Measurements from ENCODE around the gene KCNE5.

Gene KCNE5

DNA sequence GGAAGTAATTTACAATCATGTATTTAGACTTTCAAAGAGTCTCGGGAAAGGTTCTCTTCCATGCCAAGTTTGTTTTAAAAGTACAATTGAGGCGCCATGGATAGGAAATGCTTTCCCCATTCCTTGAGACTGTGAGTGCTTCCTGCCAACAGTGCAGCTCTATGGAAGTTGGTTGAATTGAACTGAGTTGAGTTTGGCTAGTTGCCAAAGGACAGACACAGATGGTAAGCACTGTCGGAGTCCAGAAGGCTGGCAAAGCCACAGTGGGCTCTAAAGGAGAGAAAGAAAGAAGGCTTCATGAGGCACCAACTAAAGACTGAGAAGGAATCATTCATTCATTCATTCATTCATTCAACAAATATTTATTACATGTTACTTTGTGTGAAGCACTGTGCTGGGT is 4.3 kb upstream of the KCNE5 start:
- Histone ChIP-seq H2BK120ac (ENCODE audit: low read depth, low read length) (no peak overlapping the region), H2BK5ac (ENCODE audit: low read length) (no peak overlapping the region), H3K9me3 (replicated peaks in 1 of 2; ENCODE audit: control insufficient read depth in 2 of 2, insufficient read depth in 1 of 2, low read depth in 1 of 2, low read length in 2 of 2) (no peaks in the 10 kb centered on the region), H3K23ac (ENCODE audit: low read depth, low read length, poor library complexity) (no peak overlapping the region), H2BK15ac (ENCODE audit: low read length) (no peak overlapping the region), H3K4me2 (ENCODE audit: insufficient read depth, low read length, poor library complexity, severe bottlenecking) (no peak overlapping the region), H3K79me1 (ENCODE audit: low read depth, low read length) (no peaks in the 10 kb centered on the region), H2AK5ac (ENCODE audit: low read depth, low read length) (no peak overlapping the region), H3K4ac (ENCODE audit: low read length) (no peak overlapping the region), H2AFZ (ENCODE audit: low read length) (no peak overlapping the region), H3K36me3 (replicated peaks in 1 of 2; ENCODE audit: control insufficient read depth in 2 of 2, insufficient read depth in 2 of 2, low read length in 2 of 2) (no peaks in the 10 kb centered on the region), H3K27me3 (ENCODE audit: control insufficient read depth in 3 of 3, insufficient read depth in 3 of 3, low read depth in 1 of 3, low read length in 3 of 3) (no peaks in the 10 kb centered on the region), H3K4me1 (ENCODE audit: control insufficient read depth in 2 of 2, insufficient read depth in 1 of 2, low read depth in 1 of 2, low read length in 2 of 2) (no peaks in the 10 kb centered on the region), H3K27ac (replicated peaks; ENCODE audit: low read length) (no peak overlapping the region), H4K91ac (ENCODE audit: low read depth, low read length, poor library complexity) (no peak overlapping the region), H4K8ac (ENCODE audit: low read depth, low read length) (no peak overlapping the region), H3K4me3 (ENCODE audit: low read length in 2 of 2) (no peak overlapping the region), H3K9ac (ENCODE audit: low read depth, low read length, poor library complexity) (no peak overlapping the region), H3K18ac (ENCODE audit: low read length) (no peak overlapping the region), H3K14ac (ENCODE audit: low read length) (no peak overlapping the region), H2BK12ac (ENCODE audit: low read length) (no peak overlapping the region)
- WGBS, 2 donors (ENCODE audit: extremely low coverage in 2 of 2, insufficient read length in 2 of 2, insufficient replicate concordance in 1 of 2): no CpG with 5 or more reads among the region's 3 CpGs
- DNase-seq (ENCODE audit: low spot score): no peak

GRCh38 chrX:109626637-109627036 is 1.7 kb upstream of the KCNE5 start:
- Histone ChIP-seq H3K4ac (ENCODE audit: low read length) (no peak overlapping the region), H3K4me3 (ENCODE audit: low read length in 2 of 2) (no peak overlapping the region), H3K4me1 (ENCODE audit: control insufficient read depth in 2 of 2, insufficient read depth in 1 of 2, low read depth in 1 of 2, low read length in 2 of 2) (peaks cover 0 to 6% of the 10 kb centered on the region in 2 donors), H2AFZ (ENCODE audit: low read length) (no peak overlapping the region), H2AK5ac (ENCODE audit: low read depth, low read length) (no peak overlapping the region), H3K23ac (ENCODE audit: low read depth, low read length, poor library complexity) (no peak overlapping the region), H3K36me3 (replicated peaks in 1 of 2; ENCODE audit: control insufficient read depth in 2 of 2, insufficient read depth in 2 of 2, low read length in 2 of 2) (no peaks in the 10 kb centered on the region), H3K9ac (ENCODE audit: low read depth, low read length, poor library complexity) (no peak overlapping the region), H3K27me3 (ENCODE audit: control insufficient read depth in 3 of 3, insufficient read depth in 3 of 3, low read depth in 1 of 3, low read length in 3 of 3) (no peaks in the 10 kb centered on the region), H3K79me1 (ENCODE audit: low read depth, low read length) (no peaks in the 10 kb centered on the region), H2BK5ac (ENCODE audit: low read length) (no peak overlapping the region), H3K4me2 (ENCODE audit: insufficient read depth, low read length, poor library complexity, severe bottlenecking) (no peak overlapping the region), H3K27ac (replicated peaks; ENCODE audit: low read length) (no peak overlapping the region), H4K91ac (ENCODE audit: low read depth, low read length, poor library complexity) (no peak overlapping the region), H3K18ac (ENCODE audit: low read length) (no peak overlapping the region), H3K9me3 (replicated peaks in 1 of 2; ENCODE audit: control insufficient read depth in 2 of 2, insufficient read depth in 1 of 2, low read depth in 1 of 2, low read length in 2 of 2) (no peaks in the 10 kb centered on the region), H4K8ac (ENCODE audit: low read depth, low read length) (no peak overlapping the region), H3K14ac (ENCODE audit: low read length) (no peak overlapping the region), H2BK15ac (ENCODE audit: low read length) (no peak overlapping the region), H2BK120ac (ENCODE audit: low read depth, low read length) (no peak overlapping the region), H2BK12ac (ENCODE audit: low read length) (no peak overlapping the region)
- WGBS, 2 donors (ENCODE audit: extremely low coverage in 2 of 2, insufficient read length in 2 of 2, insufficient replicate concordance in 1 of 2): no CpG with 5 or more reads among the region's 4 CpGs
- DNase-seq (ENCODE audit: low spot score): no peak

DNA sequence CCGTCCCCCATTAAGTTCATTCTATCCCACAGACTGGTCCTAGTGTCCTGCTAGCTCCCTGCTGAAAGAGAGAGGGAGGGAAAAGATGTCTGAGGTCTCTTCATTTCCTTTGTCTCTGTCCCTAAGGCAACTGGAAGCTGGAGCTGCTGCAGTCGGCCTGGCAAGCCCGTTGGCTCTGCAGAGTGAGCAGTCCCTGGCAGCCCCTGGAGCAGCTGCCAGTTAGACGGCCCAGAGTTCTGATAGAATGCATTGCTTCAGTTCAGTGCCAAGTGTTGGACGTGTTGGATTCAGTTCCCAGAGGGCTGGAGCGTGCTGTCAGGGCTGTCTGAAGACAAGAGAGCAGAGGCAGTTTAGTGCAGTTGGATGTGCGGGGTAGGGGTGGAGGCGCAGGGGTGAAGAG is 975 bp downstream of the KCNE5 start:
- Histone ChIP-seq H3K14ac (ENCODE audit: low read length) (no peak overlapping the region), H2BK15ac (ENCODE audit: low read length) (no peak overlapping the region), H4K91ac (ENCODE audit: low read depth, low read length, poor library complexity) (no peak overlapping the region), H3K4me1 (ENCODE audit: control insufficient read depth in 2 of 2, insufficient read depth in 1 of 2, low read depth in 1 of 2, low read length in 2 of 2) (peaks cover 0 to 6% of the 10 kb centered on the region in 2 donors), H3K27ac (replicated peaks; ENCODE audit: low read length) (no peak overlapping the region), H3K36me3 (replicated peaks in 1 of 2; ENCODE audit: control insufficient read depth in 2 of 2, insufficient read depth in 2 of 2, low read length in 2 of 2) (no peaks in the 10 kb centered on the region), H2BK120ac (ENCODE audit: low read depth, low read length) (no peak overlapping the region), H4K8ac (ENCODE audit: low read depth, low read length) (no peak overlapping the region), H3K4me2 (ENCODE audit: insufficient read depth, low read length, poor library complexity, severe bottlenecking) (no peak overlapping the region), H2AK5ac (ENCODE audit: low read depth, low read length) (peak overlapping the region; percentile 19), H3K23ac (ENCODE audit: low read depth, low read length, poor library complexity) (no peak overlapping the region), H3K27me3 (ENCODE audit: control insufficient read depth in 3 of 3, insufficient read depth in 3 of 3, low read depth in 1 of 3, low read length in 3 of 3) (no peaks in the 10 kb centered on the region), H3K9me3 (replicated peaks in 1 of 2; ENCODE audit: control insufficient read depth in 2 of 2, insufficient read depth in 1 of 2, low read depth in 1 of 2, low read length in 2 of 2) (no peaks in the 10 kb centered on the region), H2AFZ (ENCODE audit: low read length) (peak overlapping the region; percentile 38), H2BK5ac (ENCODE audit: low read length) (no peak overlapping the region), H3K4me3 (ENCODE audit: low read length in 2 of 2) (no peak overlapping the region), H3K79me1 (ENCODE audit: low read depth, low read length) (no peaks in the 10 kb centered on the region), H2BK12ac (ENCODE audit: low read length) (no peak overlapping the region), H3K4ac (ENCODE audit: low read length) (no peak overlapping the region), H3K9ac (ENCODE audit: low read depth, low read length, poor library complexity) (no peak overlapping the region), H3K18ac (ENCODE audit: low read length) (peak overlapping the region; percentile 17)
- WGBS, 2 donors (ENCODE audit: extremely low coverage in 2 of 2, insufficient read length in 2 of 2, insufficient replicate concordance in 1 of 2): no CpG with 5 or more reads among the region's 8 CpGs
- no peak for DNase-seq (ENCODE audit: low spot score)

DNA sequence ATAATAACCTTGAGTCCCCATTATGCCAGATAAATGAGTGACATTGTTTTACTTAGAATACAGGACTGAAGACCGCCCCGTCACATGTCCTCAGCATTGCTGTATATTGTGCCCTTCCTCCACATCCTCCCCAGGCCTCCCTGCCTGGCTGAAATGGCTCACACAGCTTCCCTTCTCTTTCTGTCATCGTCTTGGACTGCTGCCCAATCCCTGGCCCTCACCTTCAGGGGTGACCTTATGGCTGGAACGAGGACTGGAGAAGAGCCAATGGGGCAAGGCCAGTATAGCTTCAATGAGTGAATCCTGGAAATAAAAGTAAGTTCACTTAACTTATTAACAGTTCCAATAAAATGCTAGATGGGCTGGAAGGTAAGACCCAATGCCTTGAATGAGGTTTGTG is 2.7 kb downstream of the KCNE5 start:
- Histone ChIP-seq H2BK12ac (ENCODE audit: low read length) (no peak overlapping the region), H4K91ac (ENCODE audit: low read depth, low read length, poor library complexity) (no peak overlapping the region), H3K4me1 (ENCODE audit: control insufficient read depth in 2 of 2, insufficient read depth in 1 of 2, low read depth in 1 of 2, low read length in 2 of 2) (peaks cover 0 to 6% of the 10 kb centered on the region in 2 donors), H2BK120ac (ENCODE audit: low read depth, low read length) (no peak overlapping the region), H2BK15ac (ENCODE audit: low read length) (no peak overlapping the region), H3K27me3 (ENCODE audit: control insufficient read depth in 3 of 3, insufficient read depth in 3 of 3, low read depth in 1 of 3, low read length in 3 of 3) (no peaks in the 10 kb centered on the region), H3K9me3 (replicated peaks in 1 of 2; ENCODE audit: control insufficient read depth in 2 of 2, insufficient read depth in 1 of 2, low read depth in 1 of 2, low read length in 2 of 2) (no peaks in the 10 kb centered on the region), H3K4me3 (ENCODE audit: low read length in 2 of 2) (no peak overlapping the region), H3K14ac (ENCODE audit: low read length) (no peak overlapping the region), H3K9ac (ENCODE audit: low read depth, low read length, poor library complexity) (no peak overlapping the region), H2AFZ (ENCODE audit: low read length) (no peak overlapping the region), H3K4ac (ENCODE audit: low read length) (no peak overlapping the region), H3K36me3 (replicated peaks in 1 of 2; ENCODE audit: control insufficient read depth in 2 of 2, insufficient read depth in 2 of 2, low read length in 2 of 2) (no peaks in the 10 kb centered on the region), H2BK5ac (ENCODE audit: low read length) (no peak overlapping the region), H2AK5ac (ENCODE audit: low read depth, low read length) (no peak overlapping the region), H3K27ac (replicated peaks; ENCODE audit: low read length) (no peak overlapping the region), H3K79me1 (ENCODE audit: low read depth, low read length) (no peaks in the 10 kb centered on the region), H4K8ac (ENCODE audit: low read depth, low read length) (no peak overlapping the region), H3K23ac (ENCODE audit: low read depth, low read length, poor library complexity) (no peak overlapping the region), H3K18ac (ENCODE audit: low read length) (no peak overlapping the region), H3K4me2 (ENCODE audit: insufficient read depth, low read length, poor library complexity, severe bottlenecking) (no peak overlapping the region)
- DNase-seq (ENCODE audit: low spot score): no peak
- WGBS, 2 donors (ENCODE audit: extremely low coverage in 2 of 2, insufficient read length in 2 of 2, insufficient replicate concordance in 1 of 2): no CpG with 5 or more reads among the region's 4 CpGs

Measured in neuronal stem cell (in vitro differentiated cells).